ENCODE data around the gene TRIM40. TPM values are rescaled to one million over a fixed set of nuclear protein-coding genes. Genes with fewer than 3 reads are reported as not detected.
"Not testable (repeated sequence)": the region's sequence is repeated elsewhere in the genome, so short reads cannot be mapped to it uniquely, and the experiment has no call there.

Gene TRIM40
- polyA plus RNA-seq, 2 of the 4 experiments (the other 2 are of a cell fraction): 0.05 TPM

DNA sequence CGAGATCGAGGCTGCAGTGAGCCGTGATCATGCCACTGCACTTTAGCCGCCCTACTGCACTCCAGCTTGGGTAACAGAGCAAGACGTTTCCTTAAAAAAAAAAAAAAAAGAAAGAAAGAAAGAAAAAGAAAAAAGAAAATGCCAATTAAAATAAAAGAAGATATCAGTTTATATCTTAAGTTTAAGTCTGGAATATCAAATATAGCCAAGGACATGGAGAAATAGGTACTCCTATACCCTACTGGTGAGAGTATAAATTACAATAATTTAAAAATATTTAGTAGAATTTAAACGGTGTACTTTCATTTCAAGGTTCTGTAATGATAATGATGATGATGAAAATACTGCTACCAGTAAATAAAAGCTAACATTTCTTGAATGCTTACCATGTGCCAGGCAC lies 19.2 kb upstream of the TRIM40 start (continued):
- TF ChIP-seq EHF (CRISPR knock-in tag; IDR thresholded peaks at IDR 0.05): no peak
- TF ChIP-seq, protein P1, sequence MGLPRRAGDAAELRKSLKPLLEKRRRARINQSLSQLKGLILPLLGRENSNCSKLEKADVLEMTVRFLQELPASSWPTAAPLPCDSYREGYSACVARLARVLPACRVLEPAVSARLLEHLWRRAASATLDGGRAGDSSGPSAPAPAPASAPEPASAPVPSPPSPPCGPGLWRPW (IDR thresholded peaks at IDR 0.05): no peak
- no peak for TF ChIP-seq MAZ (IDR thresholded peaks at IDR 0.05; ENCODE audit: borderline replicate concordance, low read depth, low read length)
- TF ChIP-seq POLR2A (IDR thresholded peaks at IDR 0.05; ENCODE audit: low read length): no peak
- no peak for TF ChIP-seq FOSB (CRISPR knock-in tag; IDR thresholded peaks at IDR 0.05)

- CTCF ChIA-PET: interaction anchor here (2.6 to 2.8 kb wide), 2 partner anchors 11 to 16 kb away, joined by 12 to 17 read pairs; no protein-coding TSS in a partner anchor
- H3K9me3 ChIP-seq; H3K4me3 ChIP-seq; FAIRE-seq; POLR2A ChIA-PET; H3K4me2 ChIP-seq; DNase-seq (ENCODE audit: low read depth in 1 of 2, low spot score in 1 of 2); H3K27ac ChIP-seq; ATAC-seq: not testable (repeated sequence)
- WGBS (ENCODE audit: missing lambda C conversion rate): 89% methylated on average over 5 of the region's 5 CpGs
- peaks cover 25% of the 10 kb centered on the region for H3K4me1 ChIP-seq
These were observed 17.2 kb upstream of the TRIM40 start for GRCh38 chr6:30118691-30119090.

- no peak for DNase-seq (ENCODE audit: low read depth in 1 of 2, low spot score in 1 of 2)
- FAIRE-seq: no peak
- Histone ChIP-seq H3K4me2 (no peak overlapping the region), H3K4me1 (peaks cover 18% of the 10 kb centered on the region; the same call in 1 of the 3 replicates), H3K4me3 (no peak overlapping the region), H3K9me3 (no peaks in the 10 kb centered on the region), H3K27ac (no peak overlapping the region)
- TF ChIP-seq, protein P2, sequence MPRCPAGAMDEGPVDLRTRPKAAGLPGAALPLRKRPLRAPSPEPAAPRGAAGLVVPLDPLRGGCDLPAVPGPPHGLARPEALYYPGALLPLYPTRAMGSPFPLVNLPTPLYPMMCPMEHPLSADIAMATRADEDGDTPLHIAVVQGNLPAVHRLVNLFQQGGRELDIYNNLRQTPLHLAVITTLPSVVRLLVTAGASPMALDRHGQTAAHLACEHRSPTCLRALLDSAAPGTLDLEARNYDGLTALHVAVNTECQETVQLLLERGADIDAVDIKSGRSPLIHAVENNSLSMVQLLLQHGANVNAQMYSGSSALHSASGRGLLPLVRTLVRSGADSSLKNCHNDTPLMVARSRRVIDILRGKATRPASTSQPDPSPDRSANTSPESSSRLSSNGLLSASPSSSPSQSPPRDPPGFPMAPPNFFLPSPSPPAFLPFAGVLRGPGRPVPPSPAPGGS (IDR thresholded peaks at IDR 0.05): no peak
- TF ChIP-seq NR3C1 (IDR thresholded peaks at IDR 0.05) (no peak), JUN (IDR thresholded peaks at IDR 0.05) (no peak), RNF2 (IDR thresholded peaks at IDR 0.05; ENCODE audit: borderline replicate concordance, low read depth) (no peak), RARB (CRISPR knock-in tag; IDR thresholded peaks at IDR 0.05) (no peak), CHD4 (IDR thresholded peaks at IDR 0.05; ENCODE audit: borderline replicate concordance) (no peak), HOXB5 (CRISPR knock-in tag; IDR thresholded peaks at IDR 0.05) (no peak), MAFK (IDR thresholded peaks at IDR 0.05; ENCODE audit: partially characterized antibody) (no peak), BHLHE40 (IDR thresholded peaks at IDR 0.05; ENCODE audit: low read depth, low read length) (no peak), HOXA7 (CRISPR knock-in tag; IDR thresholded peaks at IDR 0.05) (no peak), EP300 (IDR thresholded peaks at IDR 0.05) (no peak), POLR2A (IDR thresholded peaks at IDR 0.05; ENCODE audit: low read length) (no peak), JUNB (IDR thresholded peaks at IDR 0.05) (no peak)
- TF ChIP-seq, protein P3, sequence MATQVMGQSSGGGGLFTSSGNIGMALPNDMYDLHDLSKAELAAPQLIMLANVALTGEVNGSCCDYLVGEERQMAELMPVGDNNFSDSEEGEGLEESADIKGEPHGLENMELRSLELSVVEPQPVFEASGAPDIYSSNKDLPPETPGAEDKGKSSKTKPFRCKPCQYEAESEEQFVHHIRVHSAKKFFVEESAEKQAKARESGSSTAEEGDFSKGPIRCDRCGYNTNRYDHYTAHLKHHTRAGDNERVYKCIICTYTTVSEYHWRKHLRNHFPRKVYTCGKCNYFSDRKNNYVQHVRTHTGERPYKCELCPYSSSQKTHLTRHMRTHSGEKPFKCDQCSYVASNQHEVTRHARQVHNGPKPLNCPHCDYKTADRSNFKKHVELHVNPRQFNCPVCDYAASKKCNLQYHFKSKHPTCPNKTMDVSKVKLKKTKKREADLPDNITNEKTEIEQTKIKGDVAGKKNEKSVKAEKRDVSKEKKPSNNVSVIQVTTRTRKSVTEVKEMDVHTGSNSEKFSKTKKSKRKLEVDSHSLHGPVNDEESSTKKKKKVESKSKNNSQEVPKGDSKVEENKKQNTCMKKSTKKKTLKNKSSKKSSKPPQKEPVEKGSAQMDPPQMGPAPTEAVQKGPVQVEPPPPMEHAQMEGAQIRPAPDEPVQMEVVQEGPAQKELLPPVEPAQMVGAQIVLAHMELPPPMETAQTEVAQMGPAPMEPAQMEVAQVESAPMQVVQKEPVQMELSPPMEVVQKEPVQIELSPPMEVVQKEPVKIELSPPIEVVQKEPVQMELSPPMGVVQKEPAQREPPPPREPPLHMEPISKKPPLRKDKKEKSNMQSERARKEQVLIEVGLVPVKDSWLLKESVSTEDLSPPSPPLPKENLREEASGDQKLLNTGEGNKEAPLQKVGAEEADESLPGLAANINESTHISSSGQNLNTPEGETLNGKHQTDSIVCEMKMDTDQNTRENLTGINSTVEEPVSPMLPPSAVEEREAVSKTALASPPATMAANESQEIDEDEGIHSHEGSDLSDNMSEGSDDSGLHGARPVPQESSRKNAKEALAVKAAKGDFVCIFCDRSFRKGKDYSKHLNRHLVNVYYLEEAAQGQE (IDR thresholded peaks at IDR 0.05): no peak
- TF ChIP-seq, protein P4, sequence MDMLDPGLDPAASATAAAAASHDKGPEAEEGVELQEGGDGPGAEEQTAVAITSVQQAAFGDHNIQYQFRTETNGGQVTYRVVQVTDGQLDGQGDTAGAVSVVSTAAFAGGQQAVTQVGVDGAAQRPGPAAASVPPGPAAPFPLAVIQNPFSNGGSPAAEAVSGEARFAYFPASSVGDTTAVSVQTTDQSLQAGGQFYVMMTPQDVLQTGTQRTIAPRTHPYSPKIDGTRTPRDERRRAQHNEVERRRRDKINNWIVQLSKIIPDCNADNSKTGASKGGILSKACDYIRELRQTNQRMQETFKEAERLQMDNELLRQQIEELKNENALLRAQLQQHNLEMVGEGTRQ (IDR thresholded peaks at IDR 0.05): no peak
- TF ChIP-seq, protein P5, sequence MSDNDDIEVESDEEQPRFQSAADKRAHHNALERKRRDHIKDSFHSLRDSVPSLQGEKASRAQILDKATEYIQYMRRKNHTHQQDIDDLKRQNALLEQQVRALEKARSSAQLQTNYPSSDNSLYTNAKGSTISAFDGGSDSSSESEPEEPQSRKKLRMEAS (IDR thresholded peaks at IDR 0.05): no peak
- WGBS (ENCODE audit: missing lambda C conversion rate): 83% methylated on average over 10 of the region's 10 CpGs
- POLR2A ChIA-PET: no interaction called here
- ATAC-seq: no peak
- CTCF ChIA-PET: interaction anchor here (2.2 to 17.3 kb wide), 2 partner anchors 10 to 13 kb away, joined by 14 to 353 read pairs; partner anchors contain the start of gene TRIM31
These were observed 14.2 kb upstream of the TRIM40 start for GRCh38 chr6:30121446-30122366.

Data from A549 (cell line).